RCC 7860 (cell line): ENCODE results near the gene ANKRD55.
"Not testable (repeated sequence)": the region's sequence is repeated elsewhere in the genome, so short reads cannot be mapped to it uniquely, and the experiment has no call there.

Source experiments
- DNase-seq: peaks from one replicate; pipeline ENCODE4 v3.0.0-alpha.2; 2015; ENCODE audit warnings: low spot score
- FAIRE-seq: peaks from 2 replicates; lab custom pipeline; 2012; peaks lifted over from hg19 to GRCh38; lab: Jason Lieb, UNC

Gene ANKRD55

DNA sequence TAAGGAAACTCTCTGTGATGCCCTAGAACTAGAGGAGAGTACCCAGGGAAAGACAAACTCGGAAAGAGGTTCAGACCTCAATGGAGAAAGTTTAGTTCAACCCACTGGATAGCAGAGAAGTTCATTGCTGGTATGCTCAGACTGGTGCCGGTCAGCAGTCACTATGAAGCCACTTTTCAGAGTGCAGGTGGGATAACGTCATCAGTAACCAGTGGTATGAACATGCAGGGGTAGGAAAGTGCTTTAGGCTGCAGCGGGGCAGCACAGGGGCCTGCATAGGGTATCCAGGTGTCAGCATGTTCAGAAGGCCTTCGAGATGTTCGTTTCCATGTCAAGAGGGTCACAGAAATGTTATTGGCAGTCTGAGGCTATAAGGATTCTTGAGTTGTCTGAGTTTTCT, 20.8 kb upstream of the ANKRD55 start:
- FAIRE-seq (no peak), DNase-seq (no peak)

DNA sequence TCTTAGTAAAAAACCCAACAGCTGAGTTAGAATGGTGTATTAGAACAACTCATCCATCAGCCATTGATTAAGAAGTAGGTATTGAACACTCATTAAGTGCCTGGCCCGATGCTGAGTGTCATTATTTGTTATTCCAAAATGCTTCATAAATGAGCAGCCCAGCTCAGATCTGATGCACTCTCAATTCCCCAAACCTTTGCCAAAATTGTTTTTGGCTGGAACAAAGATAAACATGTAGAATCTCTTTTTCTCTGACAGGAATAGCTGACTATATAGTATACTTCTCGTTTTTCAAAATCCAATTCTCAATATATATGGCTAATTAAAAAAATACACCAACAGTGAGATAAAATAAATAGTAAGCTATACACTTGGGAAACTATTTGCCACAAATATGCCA, 20.0 kb upstream of the ANKRD55 start:
- no peak for FAIRE-seq

DNA sequence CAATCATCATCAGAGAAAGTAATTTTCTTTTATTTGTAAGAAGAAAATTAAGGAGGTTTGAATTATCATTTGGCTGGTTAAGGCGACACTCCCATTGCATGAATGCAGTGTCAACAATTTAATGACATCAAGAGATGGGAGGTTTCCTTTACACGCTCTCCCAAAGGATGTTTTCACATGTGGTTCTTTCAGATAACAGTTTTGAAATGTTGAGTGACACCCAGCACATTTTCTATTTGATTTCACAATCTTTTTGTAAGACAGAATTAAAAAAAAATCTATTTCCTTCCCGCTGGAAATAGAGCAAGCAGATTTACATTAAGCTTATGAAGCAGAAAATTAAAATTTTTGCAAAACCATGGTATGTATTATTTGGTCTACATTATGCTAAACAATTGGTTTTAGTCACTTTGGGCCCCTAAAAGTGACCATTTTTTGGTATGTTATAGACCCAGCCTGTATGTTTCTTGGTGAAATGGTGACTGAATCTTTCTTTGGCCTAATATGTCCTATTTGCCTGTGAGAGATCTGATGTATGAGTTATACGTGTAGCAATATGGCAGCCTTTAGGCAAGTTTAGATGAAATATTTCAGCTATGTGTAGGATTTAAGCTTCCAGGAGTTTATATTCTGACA, 18.9 kb upstream of the ANKRD55 start:
- DNase-seq: no peak
- no peak for FAIRE-seq

More for the DNA sequence above, 20.0 kb upstream of the ANKRD55 start:
- DNase-seq: no peak

DNA sequence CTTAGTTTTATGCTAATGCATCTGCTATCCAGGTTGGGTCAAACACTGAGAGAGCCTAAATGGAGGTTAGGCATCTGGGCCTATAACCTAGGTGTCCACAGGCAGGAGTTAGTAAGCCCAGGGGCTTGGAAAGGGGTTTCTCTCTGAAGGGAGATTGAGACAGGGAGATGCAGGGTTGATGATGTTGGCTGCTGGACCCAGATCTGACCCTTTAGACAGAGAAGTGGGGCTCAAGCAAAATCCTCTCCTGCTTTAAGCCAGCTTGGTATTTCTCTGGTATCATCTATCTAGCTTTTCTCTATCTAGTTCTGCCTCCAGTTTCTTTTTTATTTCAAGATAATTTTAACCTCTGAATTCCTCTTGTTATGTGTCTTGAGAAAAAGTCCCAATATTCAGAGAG, 18.3 kb upstream of the ANKRD55 start:
- FAIRE-seq (no peak), DNase-seq (no peak)

DNA sequence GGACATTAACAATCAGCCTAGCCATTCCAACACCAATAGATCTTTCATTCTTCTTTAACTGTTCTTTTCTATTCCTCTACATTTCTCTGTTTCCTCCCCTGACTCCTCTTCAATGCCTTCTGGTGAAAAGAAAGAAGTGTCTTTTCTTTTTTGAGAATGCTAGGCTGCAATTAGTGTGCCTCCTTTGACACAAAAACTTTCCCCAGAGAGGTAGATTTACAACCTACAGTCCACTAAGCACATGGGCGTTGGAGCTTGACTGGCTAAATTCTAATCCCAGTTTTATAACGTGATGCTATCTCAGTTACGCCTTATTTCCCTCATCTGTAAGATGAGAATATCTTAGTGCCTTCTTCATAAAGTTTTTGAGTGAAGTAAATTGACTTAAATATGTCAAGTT, 16.9 kb upstream of the ANKRD55 start:
- FAIRE-seq (no peak), DNase-seq (no peak)

DNA sequence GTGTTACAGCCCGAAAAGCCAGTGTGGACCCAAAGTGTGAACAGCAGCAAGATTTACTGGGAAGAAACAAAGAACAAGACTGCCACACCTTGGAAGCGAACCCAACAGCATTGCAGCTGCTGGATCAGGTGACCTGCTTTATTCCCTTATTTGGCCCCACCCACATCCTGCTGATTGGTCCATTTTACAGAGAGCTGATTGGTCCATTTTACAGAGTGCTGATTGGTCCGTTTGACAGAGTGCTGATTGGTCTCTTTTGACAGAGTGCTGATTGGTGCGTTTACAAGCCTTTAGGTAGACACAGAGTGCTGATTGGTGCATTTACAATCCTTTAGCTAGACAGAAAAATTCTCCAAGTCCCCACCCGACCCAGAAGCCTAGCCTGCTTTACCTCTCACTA, 16.0 kb upstream of the ANKRD55 start:
- not testable (repeated sequence) for FAIRE-seq, DNase-seq

DNA sequence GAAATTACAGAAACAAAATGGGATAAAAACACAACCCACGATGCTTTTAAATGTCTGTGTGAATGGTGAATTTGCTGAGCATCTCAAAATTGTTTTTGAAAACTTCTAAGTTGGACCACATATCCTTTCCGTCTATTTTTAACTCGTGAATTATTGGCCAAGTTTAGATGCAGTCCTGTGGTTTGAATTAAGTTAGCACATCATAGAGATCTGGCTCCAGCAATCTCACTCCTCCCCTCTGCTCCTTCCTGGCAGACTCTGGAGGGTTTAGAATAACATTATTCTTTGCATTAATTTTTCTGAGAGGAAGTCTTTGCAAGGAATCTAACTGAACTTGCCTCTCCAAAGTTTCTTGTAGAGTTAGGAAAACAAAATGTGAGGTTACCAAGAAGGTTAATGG, 14.5 kb upstream of the ANKRD55 start:
- FAIRE-seq: no peak
- DNase-seq: no peak

DNA sequence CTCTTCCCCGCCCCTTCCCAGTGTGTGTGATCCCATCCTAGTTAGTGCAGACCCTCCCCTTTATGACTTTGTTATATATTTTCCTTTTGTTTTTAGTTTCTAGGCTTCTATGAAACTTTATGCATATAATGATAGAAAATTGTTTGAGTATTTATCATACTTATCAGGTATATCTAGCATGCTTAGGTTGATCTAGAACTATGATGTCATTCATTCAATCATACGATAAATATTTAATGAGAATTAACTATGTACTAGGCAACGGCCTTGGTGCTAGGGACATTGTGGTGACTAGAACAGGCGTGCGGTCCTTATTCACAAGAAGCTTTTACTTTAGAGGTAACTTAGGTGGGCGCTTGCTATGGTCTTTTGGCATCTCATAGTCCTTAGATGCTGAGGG, 13.6 kb upstream of the ANKRD55 start:
- FAIRE-seq (no peak), DNase-seq (no peak)

DNA sequence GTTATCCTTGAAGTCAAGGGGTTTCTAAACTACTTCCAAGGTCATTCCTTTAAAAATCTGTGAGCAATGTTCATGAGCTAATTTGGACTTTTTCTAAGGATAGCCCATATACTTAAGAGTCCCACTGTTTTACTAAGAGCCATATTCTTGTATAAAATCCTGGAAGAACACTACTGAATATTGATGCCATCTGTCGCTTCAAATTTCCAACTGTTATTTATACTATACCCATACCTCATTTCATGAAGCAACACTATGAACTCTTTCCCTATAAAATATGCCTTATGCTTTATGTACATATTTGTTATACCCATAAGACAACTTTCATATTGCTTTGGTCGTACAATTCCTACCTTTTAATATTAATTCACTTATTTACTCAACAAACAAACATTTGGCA, 12.4 kb upstream of the ANKRD55 start:
- FAIRE-seq: no peak
- DNase-seq: no peak

DNA sequence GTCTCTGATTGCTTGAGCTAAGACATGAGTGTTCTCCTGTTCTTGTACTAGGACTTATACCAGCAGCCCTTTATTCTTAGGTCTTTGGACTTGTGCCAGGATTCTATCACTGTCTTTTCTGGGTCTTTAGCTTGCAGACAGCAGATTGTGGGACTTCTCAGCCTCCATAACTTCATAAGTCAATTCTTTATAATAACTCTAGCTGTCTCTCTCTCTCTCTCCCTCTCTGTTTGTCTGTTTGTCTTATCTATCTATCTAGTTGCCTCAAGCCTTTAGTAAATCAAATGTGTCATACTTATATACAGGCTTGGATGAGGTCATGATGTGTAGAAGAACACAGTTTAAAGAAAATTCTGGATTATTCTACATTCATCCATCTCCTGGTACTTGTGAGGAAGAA, 11.5 kb upstream of the ANKRD55 start:
- no peak for DNase-seq
- no peak for FAIRE-seq

DNA sequence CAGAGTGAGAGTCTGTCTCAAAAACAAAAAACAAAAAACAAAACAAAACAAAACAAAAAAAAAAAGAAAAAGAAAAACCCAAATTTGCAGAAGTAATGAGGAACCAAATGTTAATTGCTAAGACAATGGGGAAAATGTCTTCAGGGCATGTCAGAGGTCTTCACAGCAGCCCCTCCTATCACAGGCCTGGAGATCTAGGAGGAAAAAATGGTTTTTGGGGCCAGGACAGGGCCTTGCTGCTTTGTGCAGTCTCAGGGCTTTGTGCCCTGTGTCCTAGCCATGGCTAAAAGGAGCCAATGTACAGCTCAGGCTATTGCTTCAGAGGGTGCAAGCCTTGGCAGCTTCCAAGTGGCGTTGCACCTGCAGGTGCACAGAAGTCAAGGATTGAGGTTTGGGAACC, 9.1 kb upstream of the ANKRD55 start:
- not testable (repeated sequence) for DNase-seq, FAIRE-seq

DNA sequence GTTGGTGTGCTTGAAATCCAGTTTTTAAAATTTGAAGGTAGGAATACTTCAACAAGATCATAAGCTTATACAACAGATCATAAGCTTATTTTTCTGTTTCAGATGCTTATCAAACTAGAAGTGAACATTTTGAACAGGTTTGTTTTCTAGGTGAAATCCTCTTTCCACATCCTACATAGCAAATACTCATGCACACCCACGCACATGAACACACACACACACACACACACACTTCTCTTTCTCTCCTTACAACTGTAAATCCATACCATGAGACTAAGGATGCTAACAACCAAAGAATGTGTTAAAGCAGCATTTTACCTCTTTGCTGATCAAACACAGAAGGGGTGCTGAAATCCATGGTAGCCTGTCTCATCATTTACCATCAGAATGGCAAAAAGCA, 592 bp downstream of the ANKRD55 start:
- DNase-seq: no peak
- no peak for FAIRE-seq

DNA sequence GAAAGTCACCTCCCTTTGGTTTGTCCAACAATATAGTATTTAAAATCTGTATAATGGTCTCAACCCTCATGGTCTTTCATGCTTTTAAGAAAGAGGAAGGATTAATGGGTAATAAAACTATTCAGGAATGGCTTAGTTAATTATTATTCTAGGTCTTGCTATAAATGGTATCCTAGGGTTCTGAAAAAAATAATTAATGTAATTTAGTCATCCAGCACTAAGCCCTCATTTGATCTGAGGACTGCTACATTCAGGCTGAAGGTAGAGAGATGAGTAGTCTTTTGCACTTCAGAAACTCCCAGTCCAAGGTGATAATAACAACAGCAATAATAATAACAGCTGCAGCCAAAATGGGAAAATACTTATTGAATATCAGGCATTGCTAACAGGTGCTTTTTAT, 2.6 kb downstream of the ANKRD55 start:
- no peak for FAIRE-seq
- no peak for DNase-seq

DNA sequence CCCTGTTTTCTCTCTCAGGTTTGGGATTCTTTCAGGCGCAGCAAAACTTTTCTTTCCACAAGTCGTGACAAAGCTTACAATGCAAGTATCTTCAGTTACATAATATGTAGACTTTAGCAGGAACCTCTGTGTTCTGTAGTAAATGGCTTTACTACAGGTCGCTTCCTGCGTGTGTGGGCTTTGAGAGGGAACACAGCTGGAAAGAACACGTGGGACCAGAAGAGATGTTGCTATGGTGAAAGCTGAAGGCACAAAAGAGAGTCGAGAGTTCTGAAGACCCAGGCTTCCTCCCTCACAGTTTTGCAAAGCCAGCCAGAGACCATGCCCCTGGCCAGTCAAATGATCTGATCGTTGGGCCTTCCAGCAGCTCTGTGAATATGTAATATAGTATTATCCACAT, 4.0 kb downstream of the ANKRD55 start:
- DNase-seq (no peak), FAIRE-seq (no peak)

DNA sequence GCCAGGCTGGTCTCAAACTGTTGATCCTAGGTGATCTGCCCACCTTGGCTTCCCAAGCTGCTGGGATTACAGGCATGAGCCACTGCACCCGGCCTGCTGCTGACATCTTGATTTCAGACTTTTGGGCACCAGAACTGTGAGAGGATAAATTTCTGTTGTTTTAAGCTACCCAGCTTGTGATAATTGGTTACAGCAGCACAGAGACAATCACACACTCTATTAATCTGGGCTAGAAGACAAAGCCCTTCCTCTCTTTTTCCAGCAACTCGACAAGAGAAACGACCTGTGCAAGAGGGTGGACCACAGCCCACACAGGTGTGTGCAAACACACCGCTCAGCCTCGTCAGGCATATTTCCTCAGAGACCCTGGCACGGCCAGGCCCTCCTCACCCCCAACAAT, 4.5 kb downstream of the ANKRD55 start:
- DNase-seq (no peak), FAIRE-seq (no peak)

DNA sequence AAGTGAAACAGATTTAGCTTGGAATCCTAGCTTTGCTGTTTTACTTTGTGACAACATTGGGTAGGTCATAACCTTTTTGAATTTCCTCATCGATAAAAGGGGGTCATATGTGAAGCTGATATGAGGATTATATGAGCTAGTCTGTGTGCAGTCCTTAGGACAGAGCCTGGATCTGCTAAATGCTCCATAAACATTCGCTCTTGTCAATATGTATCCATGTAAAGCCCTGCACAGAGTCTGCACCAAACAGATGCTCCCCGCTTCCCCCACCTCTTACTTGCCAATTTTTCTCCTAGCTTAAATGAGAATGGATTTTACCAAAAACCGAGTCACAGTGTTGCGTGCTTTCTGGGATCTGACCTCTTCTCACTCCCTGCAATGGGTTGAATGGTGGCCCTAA, 5.4 kb downstream of the ANKRD55 start:
- no peak for FAIRE-seq

DNA sequence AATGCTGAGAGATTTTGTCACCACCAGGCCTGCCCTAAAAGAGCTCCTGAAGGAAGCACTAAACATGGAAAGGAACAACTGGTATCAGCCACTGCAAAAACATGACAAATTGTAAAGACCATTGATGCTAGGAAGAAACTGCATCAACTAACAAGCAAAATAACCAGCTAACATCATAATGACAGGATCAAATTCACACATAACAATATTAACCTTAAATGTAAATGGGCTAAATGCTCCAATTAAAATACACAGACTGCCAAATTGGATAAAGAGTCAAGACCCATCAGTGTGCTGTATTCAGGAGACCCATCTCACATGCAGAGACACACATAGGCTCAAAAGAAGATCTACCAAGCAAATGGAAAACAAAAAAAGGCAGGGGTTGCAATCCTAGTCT, 9.8 kb downstream of the ANKRD55 start:
- not testable (repeated sequence) for FAIRE-seq, DNase-seq

More for the DNA sequence above, 5.4 kb downstream of the ANKRD55 start:
- DNase-seq: no peak

DNA sequence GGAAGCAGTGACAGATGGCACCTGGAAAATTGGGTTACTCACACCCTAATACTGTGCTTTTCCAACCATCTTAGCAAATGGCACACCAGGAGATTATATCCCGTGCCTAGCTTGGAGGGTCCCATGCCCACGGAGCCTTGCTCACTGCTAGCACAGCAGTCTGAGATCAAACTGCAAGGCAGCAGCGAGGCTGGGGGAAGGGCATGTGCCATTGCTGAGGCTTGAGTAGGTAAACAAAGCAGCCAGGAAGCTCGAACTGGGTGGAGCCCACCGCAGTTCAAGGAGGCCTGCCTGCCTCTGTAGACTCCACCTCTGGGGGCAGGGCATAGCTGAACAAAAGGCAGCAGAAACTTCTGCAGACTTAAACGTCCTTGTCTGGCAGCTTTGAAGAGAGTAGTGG, 11.5 kb downstream of the ANKRD55 start:
- FAIRE-seq: not testable (repeated sequence)

DNA sequence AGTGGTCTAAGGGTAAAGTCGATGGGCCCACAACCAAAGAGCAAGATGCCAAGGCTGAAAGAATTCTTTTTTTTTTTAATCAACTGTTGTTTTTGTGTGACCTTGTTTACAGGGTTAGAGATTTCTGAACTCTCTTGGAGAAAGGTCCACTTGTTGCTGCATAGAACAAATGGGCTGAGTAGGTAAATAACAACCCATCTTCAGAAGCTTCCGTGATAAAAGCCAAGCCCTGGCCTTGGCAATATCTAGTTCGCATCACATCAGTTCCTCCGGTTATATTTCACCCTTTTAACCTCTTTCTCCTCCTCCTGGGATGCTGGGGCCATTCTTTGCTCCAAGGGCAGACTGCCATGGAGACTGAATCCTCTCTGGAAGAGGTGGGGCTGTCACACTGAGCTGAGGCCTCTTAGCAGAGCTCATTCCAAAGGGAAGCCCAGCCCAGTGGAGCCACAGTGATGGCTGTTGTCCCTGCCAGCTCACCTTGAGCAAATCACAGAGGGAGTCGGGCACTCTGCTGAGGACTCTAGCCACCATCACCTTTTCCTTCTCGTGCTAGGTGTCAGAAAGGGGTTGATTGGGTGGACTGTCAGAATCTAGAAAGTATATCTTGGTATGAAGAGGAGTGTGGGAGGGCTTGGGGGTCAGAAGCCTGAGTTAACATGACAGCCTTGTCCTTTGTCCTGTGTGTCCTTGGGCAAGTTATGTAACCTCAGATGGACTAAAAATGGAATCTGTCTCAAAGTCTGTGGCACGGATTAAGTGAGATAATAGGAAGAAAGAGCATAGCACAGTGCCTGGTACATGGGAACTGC, 17.9 kb downstream of the ANKRD55 start:
- DNase-seq (no peak), FAIRE-seq (no peak)

More for the DNA sequence above, 11.5 kb downstream of the ANKRD55 start:
- DNase-seq: not testable (repeated sequence)

DNA sequence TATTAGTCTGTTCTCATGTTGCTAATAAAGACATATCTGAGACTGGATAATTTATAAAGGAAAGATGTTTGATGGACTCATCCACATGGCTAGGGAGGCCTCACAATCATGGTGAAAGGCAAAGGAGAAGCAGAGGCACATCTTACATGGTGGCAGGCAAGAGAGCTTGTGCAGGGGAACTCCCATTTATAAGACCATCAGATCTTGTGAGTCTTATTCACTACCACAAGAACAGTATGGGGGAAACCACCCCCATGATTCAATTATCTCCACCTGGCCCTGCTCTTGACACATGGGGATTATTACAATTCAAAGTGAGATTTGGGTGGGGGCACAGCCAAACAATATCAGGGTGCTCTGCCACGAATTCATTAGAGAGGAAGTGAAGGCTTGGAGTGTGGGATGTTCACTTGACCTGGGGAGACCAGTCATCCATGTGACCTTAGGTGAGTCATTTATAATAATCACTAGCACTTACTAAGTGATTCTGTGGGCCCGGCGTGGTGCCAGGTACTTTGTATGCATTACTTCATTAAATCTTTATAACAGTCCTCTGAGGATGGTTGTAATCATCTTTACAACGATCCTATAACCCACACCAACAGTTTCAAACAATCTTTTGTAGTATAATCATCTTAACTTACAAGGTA, 19.1 kb downstream of the ANKRD55 start:
- peak; percentile 26 for FAIRE-seq
- peak; percentile 35 for DNase-seq

DNA sequence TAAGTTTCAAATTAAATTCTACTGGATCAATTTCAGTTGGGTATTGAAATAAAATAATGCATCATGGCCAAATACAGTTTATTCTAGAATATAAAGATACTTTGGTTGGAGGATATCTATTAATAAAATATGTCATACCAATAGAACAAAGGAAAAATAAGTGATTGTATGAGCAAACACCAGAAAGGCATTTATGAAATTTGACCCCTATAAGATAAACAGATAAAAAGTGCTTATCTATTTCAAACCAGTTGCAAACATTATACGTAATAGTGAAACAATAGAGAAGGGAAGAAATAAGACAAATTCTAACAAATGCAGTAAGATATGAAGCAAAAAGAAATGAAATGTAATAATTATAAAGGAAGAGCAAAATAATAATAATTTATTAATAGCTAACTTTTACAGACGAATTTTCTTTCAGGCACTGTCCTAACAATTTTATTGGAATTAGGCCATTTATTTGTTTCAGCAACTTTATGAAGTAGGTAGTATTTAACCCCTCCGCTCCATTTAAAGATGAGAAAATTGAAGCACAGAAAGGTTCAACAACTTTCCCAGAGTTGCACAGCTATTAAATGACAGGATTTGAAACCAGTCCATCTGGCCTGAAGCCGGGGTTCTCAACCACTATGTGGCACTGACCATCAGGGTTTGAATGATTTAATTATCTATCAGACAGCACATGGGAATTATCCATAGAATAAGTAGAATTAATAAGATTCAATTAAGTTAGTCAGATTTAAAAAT, 20.8 kb downstream of the ANKRD55 start:
- FAIRE-seq: no peak
- DNase-seq: no peak
